Activated naive CD8-positive, alpha-beta T cell (primary cell): ENCODE data around the gene EXOSC7.
"Not testable (repeated sequence)": the region's sequence is repeated elsewhere in the genome, so short reads cannot be mapped to it uniquely, and the experiment has no call there.

ENCODE experiments used
- H3K27ac Mint-ChIP-seq: one replicate; pipeline ENCODE4 v1.8.0; 2021; ENCODE audit warnings: mixed read lengths
- H3K27me3 Mint-ChIP-seq: one replicate; pipeline ENCODE4 v1.8.0; 2021; ENCODE audit warnings: mixed read lengths
- H3K36me3 Mint-ChIP-seq: one replicate; pipeline ENCODE4 v1.8.0; 2021; ENCODE audit warnings: mixed read lengths
- H3K4me1 Mint-ChIP-seq: one replicate; pipeline ENCODE4 v1.8.0; 2021; ENCODE audit warnings: low read depth, mixed read lengths
- H3K4me3 Mint-ChIP-seq: one replicate; pipeline ENCODE4 v1.8.0; 2021; ENCODE audit warnings: mild to moderate bottlenecking, mixed read lengths
- H3K9me3 Mint-ChIP-seq: one replicate; pipeline ENCODE4 v1.8.0; 2021; ENCODE audit warnings: low read depth, mixed read lengths

The EXOSC7 gene

GRCh38 chr3:44970926-44971490 lies 5.0 kb upstream of the EXOSC7 start:
- Mint-ChIP-seq H3K9me3 (no peaks in the 10 kb centered on the region), H3K27ac (peak overlapping the region; percentile 24), H3K36me3 (no peaks in the 10 kb centered on the region), H3K27me3 (no peaks in the 10 kb centered on the region), H3K4me3 (no peak overlapping the region), H3K4me1 (peaks cover 69% of the 10 kb centered on the region)

- peaks cover 58% of the 10 kb centered on the region for H3K4me1 Mint-ChIP-seq
- peaks cover 7% of the 10 kb centered on the region for H3K36me3 Mint-ChIP-seq
- H3K4me3 Mint-ChIP-seq, result peak overlapping the region; percentile 98
- no peaks in the 10 kb centered on the region for H3K9me3 Mint-ChIP-seq
- peak overlapping the region; percentile 35 for H3K27ac Mint-ChIP-seq
- no peaks in the 10 kb centered on the region for H3K27me3 Mint-ChIP-seq
Observed at GRCh38 chr3:44974416-44974815, 1.6 kb upstream of the EXOSC7 start.

- Mint-ChIP-seq H3K27ac (no peak overlapping the region), H3K27me3 (no peaks in the 10 kb centered on the region), H3K4me3 (no peak overlapping the region)
Observed at GRCh38 chr3:44981220-44981619, 5.2 kb downstream of the EXOSC7 start.

GRCh38 chr3:44981751-44982150 lies 5.7 kb downstream of the EXOSC7 start:
- peaks cover 14% of the 10 kb centered on the region for H3K36me3 Mint-ChIP-seq
- H3K4me1 Mint-ChIP-seq, result peaks cover 84% of the 10 kb centered on the region
- H3K4me3 Mint-ChIP-seq, result peak overlapping the region; percentile 31
- H3K27me3 Mint-ChIP-seq, result no peaks in the 10 kb centered on the region
- no peaks in the 10 kb centered on the region for H3K9me3 Mint-ChIP-seq
- peak overlapping the region; percentile 34 for H3K27ac Mint-ChIP-seq

More at GRCh38 chr3:44981220-44981619, 5.2 kb downstream of the EXOSC7 start:
- Mint-ChIP-seq H3K36me3 (peaks cover 14% of the 10 kb centered on the region), H3K9me3 (no peaks in the 10 kb centered on the region), H3K4me1 (peaks cover 84% of the 10 kb centered on the region)

GRCh38 chr3:44982817-44983216 lies 6.8 kb downstream of the EXOSC7 start:
- Mint-ChIP-seq H3K4me3 (no peak overlapping the region), H3K27me3 (no peaks in the 10 kb centered on the region), H3K27ac (no peak overlapping the region), H3K4me1 (peaks cover 84% of the 10 kb centered on the region), H3K36me3 (peaks cover 13% of the 10 kb centered on the region), H3K9me3 (no peaks in the 10 kb centered on the region)

- H3K36me3 Mint-ChIP-seq, result peaks cover 9% of the 10 kb centered on the region
- no peaks in the 10 kb centered on the region for H3K9me3 Mint-ChIP-seq
- H3K4me3 Mint-ChIP-seq, result no peak overlapping the region
- H3K27me3 Mint-ChIP-seq, result no peaks in the 10 kb centered on the region
- no peak overlapping the region for H3K27ac Mint-ChIP-seq
- peaks cover 84% of the 10 kb centered on the region for H3K4me1 Mint-ChIP-seq
Observed at GRCh38 chr3:44983484-44983941, 7.5 kb downstream of the EXOSC7 start.

- no peak overlapping the region for H3K27ac Mint-ChIP-seq
- no peaks in the 10 kb centered on the region for H3K27me3 Mint-ChIP-seq
- peaks cover 10% of the 10 kb centered on the region for H3K36me3 Mint-ChIP-seq
- no peak overlapping the region for H3K4me3 Mint-ChIP-seq
- H3K9me3 Mint-ChIP-seq, result no peaks in the 10 kb centered on the region
- peaks cover 84% of the 10 kb centered on the region for H3K4me1 Mint-ChIP-seq
Observed at GRCh38 chr3:44984335-44984734, 8.3 kb downstream of the EXOSC7 start.

GRCh38 chr3:44986330-44986729 lies 10.3 kb downstream of the EXOSC7 start:
- H3K36me3 Mint-ChIP-seq, H3K27ac Mint-ChIP-seq, H3K9me3 Mint-ChIP-seq, H3K27me3 Mint-ChIP-seq, H3K4me3 Mint-ChIP-seq: not testable (repeated sequence)
- H3K4me1 Mint-ChIP-seq, result peaks cover 83% of the 10 kb centered on the region

- Mint-ChIP-seq H3K9me3 (no peaks in the 10 kb centered on the region), H3K4me3 (no peak overlapping the region), H3K27me3 (no peaks in the 10 kb centered on the region), H3K27ac (no peak overlapping the region), H3K36me3 (peaks cover 11% of the 10 kb centered on the region), H3K4me1 (peaks cover 82% of the 10 kb centered on the region)
Observed at GRCh38 chr3:44987332-44987731, 11.3 kb downstream of the EXOSC7 start.

GRCh38 chr3:44988073-44988472 lies 12.0 kb downstream of the EXOSC7 start:
- H3K27me3 Mint-ChIP-seq, result no peaks in the 10 kb centered on the region
- H3K4me3 Mint-ChIP-seq, result no peak overlapping the region
- H3K27ac Mint-ChIP-seq, result no peak overlapping the region
- peaks cover 81% of the 10 kb centered on the region for H3K4me1 Mint-ChIP-seq
- H3K9me3 Mint-ChIP-seq, result no peaks in the 10 kb centered on the region
- peaks cover 14% of the 10 kb centered on the region for H3K36me3 Mint-ChIP-seq

GRCh38 chr3:44989141-44989540 lies 13.1 kb downstream of the EXOSC7 start:
- Mint-ChIP-seq H3K4me1 (peaks cover 75% of the 10 kb centered on the region), H3K4me3 (no peak overlapping the region), H3K27me3 (no peaks in the 10 kb centered on the region), H3K9me3 (no peaks in the 10 kb centered on the region), H3K36me3 (peaks cover 14% of the 10 kb centered on the region), H3K27ac (no peak overlapping the region)

GRCh38 chr3:44989636-44990373 lies 13.8 kb downstream of the EXOSC7 start:
- Mint-ChIP-seq H3K9me3 (no peaks in the 10 kb centered on the region), H3K36me3 (peaks cover 13% of the 10 kb centered on the region), H3K4me1 (peaks cover 69% of the 10 kb centered on the region), H3K27me3 (no peaks in the 10 kb centered on the region), H3K4me3 (no peak overlapping the region), H3K27ac (no peak overlapping the region)

GRCh38 chr3:44991326-44991725 lies 15.3 kb downstream of the EXOSC7 start:
- Mint-ChIP-seq H3K27ac (no peak overlapping the region), H3K4me1 (peaks cover 71% of the 10 kb centered on the region), H3K27me3 (no peaks in the 10 kb centered on the region), H3K36me3 (peaks cover 10% of the 10 kb centered on the region), H3K4me3 (peak overlapping the region; percentile 54), H3K9me3 (no peaks in the 10 kb centered on the region)

GRCh38 chr3:44992555-44993470 lies 16.8 kb downstream of the EXOSC7 start:
- peaks cover 10% of the 10 kb centered on the region for H3K36me3 Mint-ChIP-seq
- no peak overlapping the region for H3K4me3 Mint-ChIP-seq
- H3K27me3 Mint-ChIP-seq, result no peaks in the 10 kb centered on the region
- H3K9me3 Mint-ChIP-seq, result no peaks in the 10 kb centered on the region
- H3K4me1 Mint-ChIP-seq, result peaks cover 71% of the 10 kb centered on the region
- no peak overlapping the region for H3K27ac Mint-ChIP-seq
